GM19328 (cell line): ENCODE data around the gene DDR1.
"Not testable (repeated sequence)": the region's sequence is repeated elsewhere in the genome, so short reads cannot be mapped to it uniquely, and the experiment has no call there.

Experiments
- ATAC-seq: cut with Tn5 transposase; IDR thresholded peaks from one replicate; pipeline ENCODE4 v1.9.1; 2021; ENCODE audit warnings: mild to moderate bottlenecking, moderate library complexity; ENCODE audit not compliant: unreplicated experiment

DDR1 gene

GRCh38 chr6:30891816-30892538, 7.7 kb downstream of the DDR1 start:
- ATAC-seq: no peak

GRCh38 chr6:30893001-30893591, 8.8 kb downstream of the DDR1 start:
- no peak for ATAC-seq

- no peak for ATAC-seq
Measured at GRCh38 chr6:30893666-30894065, 9.3 kb downstream of the DDR1 start.

GRCh38 chr6:30894381-30894780, 10.1 kb downstream of the DDR1 start:
- no peak for ATAC-seq

GRCh38 chr6:30894935-30895334, 10.6 kb downstream of the DDR1 start:
- no peak for ATAC-seq

- ATAC-seq: no peak
Measured at GRCh38 chr6:30895343-30895742, 11.0 kb downstream of the DDR1 start.

- no peak for ATAC-seq
Measured at GRCh38 chr6:30896541-30896940, 12.2 kb downstream of the DDR1 start.

GRCh38 chr6:30897882-30898281, 13.6 kb downstream of the DDR1 start:
- ATAC-seq: no peak

GRCh38 chr6:30898750-30899360, 14.5 kb downstream of the DDR1 start:
- ATAC-seq: no peak

GRCh38 chr6:30900863-30901417, 16.6 kb downstream of the DDR1 start:
- no peak for ATAC-seq

GRCh38 chr6:30901436-30901835, 17.1 kb downstream of the DDR1 start:
- ATAC-seq: no peak

GRCh38 chr6:30902196-30902595, 17.9 kb downstream of the DDR1 start:
- not testable (repeated sequence) for ATAC-seq

- ATAC-seq: no peak
Measured at GRCh38 chr6:30902709-30903108, 18.4 kb downstream of the DDR1 start.

GRCh38 chr6:30903236-30903635, 18.9 kb downstream of the DDR1 start:
- no peak for ATAC-seq

GRCh38 chr6:30907290-30907757, 23.0 kb downstream of the DDR1 start:
- ATAC-seq: not testable (repeated sequence)

GRCh38 chr6:30907758-30908591, 23.7 kb downstream of the DDR1 start, which contains the start of gene GTF2H4:
TSS of gene GTF2H4 (plus strand) at chr6:30908207.
- peak; percentile 91 for ATAC-seq

- no peak for ATAC-seq
Measured at GRCh38 chr6:30908700-30909099, 24.4 kb downstream of the DDR1 start.

- ATAC-seq: not testable (repeated sequence)
Measured at GRCh38 chr6:30910473-30910872, 26.2 kb downstream of the DDR1 start.

- no peak for ATAC-seq
Measured at GRCh38 chr6:30912746-30913520, 28.6 kb downstream of the DDR1 start.

GRCh38 chr6:30913721-30914075, 29.4 kb downstream of the DDR1 start:
- ATAC-seq: no peak
